ENCODE data around the gene CEBPZOS. TPM values are rescaled to one million over a fixed set of nuclear protein-coding genes. Genes with fewer than 3 reads are reported as not detected.
"Not testable (repeated sequence)": the region's sequence is repeated elsewhere in the genome, so short reads cannot be mapped to it uniquely, and the experiment has no call there.

The CEBPZOS gene
- total RNA-seq, 1 experiment from 2014 or later, result 40.7 TPM

DNA sequence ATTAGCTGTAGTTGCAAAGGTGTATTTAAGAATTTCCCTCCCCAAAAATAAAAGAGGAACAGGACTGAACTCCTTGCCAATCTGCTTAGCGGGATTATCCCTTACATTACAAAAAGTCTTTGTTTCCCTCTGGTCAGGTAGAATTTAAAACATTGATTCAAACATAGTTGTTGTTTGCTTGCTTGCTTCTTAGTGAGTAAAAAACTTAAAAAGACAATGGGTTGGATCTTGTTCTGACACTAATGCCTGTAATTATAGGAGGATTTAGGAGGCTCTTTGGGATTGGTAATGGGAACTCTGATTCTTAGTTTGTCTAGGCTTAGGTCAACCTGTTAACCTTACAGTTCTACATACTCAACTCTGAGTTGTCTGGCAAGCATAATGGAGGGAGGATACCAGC lies 3.7 kb upstream of the CEBPZOS start:
- no TSS peak for BruUV-seq (replicated peaks)
- Mint-ChIP-seq H3K4me3 (ENCODE audit: low read depth, unreplicated experiment) (no peak overlapping the region), H3K36me3 (ENCODE audit: insufficient read depth, unreplicated experiment) (peaks cover 22% of the 10 kb centered on the region), H3K9me3 (ENCODE audit: low read depth, unreplicated experiment) (peaks cover 2% of the 10 kb centered on the region), H3K27me3 (ENCODE audit: unreplicated experiment) (no peaks in the 10 kb centered on the region), H3K27ac (ENCODE audit: unreplicated experiment) (no peak overlapping the region), H3K4me1 (ENCODE audit: low read depth, unreplicated experiment) (peaks cover 19% of the 10 kb centered on the region)
- intact Hi-C loops (cut with micrococcal nuclease; ENCODE audit: unreplicated experiment), result no loop called here
- DNase-seq, result no peak
- TF ChIP-seq, protein P1, sequence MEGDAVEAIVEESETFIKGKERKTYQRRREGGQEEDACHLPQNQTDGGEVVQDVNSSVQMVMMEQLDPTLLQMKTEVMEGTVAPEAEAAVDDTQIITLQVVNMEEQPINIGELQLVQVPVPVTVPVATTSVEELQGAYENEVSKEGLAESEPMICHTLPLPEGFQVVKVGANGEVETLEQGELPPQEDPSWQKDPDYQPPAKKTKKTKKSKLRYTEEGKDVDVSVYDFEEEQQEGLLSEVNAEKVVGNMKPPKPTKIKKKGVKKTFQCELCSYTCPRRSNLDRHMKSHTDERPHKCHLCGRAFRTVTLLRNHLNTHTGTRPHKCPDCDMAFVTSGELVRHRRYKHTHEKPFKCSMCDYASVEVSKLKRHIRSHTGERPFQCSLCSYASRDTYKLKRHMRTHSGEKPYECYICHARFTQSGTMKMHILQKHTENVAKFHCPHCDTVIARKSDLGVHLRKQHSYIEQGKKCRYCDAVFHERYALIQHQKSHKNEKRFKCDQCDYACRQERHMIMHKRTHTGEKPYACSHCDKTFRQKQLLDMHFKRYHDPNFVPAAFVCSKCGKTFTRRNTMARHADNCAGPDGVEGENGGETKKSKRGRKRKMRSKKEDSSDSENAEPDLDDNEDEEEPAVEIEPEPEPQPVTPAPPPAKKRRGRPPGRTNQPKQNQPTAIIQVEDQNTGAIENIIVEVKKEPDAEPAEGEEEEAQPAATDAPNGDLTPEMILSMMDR (IDR thresholded peaks at IDR 0.05; ENCODE audit: unreplicated experiment), result no peak
- CTCF ChIA-PET, result no interaction called here

DNA sequence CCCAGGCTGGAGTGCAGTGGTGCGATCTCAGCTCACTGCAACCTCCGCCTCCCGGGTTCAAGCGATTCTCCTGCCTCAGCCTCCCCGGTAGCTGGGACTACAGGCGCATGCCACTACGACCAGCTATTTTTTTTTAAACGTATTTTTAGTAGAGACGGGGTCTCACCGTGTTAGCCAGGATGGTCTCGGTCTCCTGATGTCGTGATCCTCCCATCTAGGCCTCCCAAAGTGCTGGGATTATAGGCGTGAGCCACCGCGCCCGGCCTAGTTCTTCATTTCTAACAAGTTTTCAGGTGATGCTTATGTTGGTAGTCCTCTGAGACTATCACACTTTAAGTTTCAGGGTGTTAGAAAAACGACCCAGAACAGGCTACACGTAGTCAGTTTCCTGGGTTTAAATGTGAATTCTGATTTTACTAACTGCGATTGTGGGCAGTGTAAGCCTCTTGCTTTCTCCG lies 405 bp upstream of the CEBPZOS start:
- CTCF ChIA-PET; intact Hi-C loops (cut with micrococcal nuclease; ENCODE audit: unreplicated experiment); H3K9me3 Mint-ChIP-seq (ENCODE audit: low read depth, unreplicated experiment); H3K4me1 Mint-ChIP-seq (ENCODE audit: low read depth, unreplicated experiment); BruUV-seq (replicated peaks); H3K27me3 Mint-ChIP-seq (ENCODE audit: unreplicated experiment); DNase-seq: not testable (repeated sequence)
- peak overlapping the region; percentile 96 for H3K4me3 Mint-ChIP-seq (ENCODE audit: low read depth, unreplicated experiment)
- H3K27ac Mint-ChIP-seq (ENCODE audit: unreplicated experiment), result peak overlapping the region; percentile 96
- peaks cover 35% of the 10 kb centered on the region for H3K36me3 Mint-ChIP-seq (ENCODE audit: insufficient read depth, unreplicated experiment)

DNA sequence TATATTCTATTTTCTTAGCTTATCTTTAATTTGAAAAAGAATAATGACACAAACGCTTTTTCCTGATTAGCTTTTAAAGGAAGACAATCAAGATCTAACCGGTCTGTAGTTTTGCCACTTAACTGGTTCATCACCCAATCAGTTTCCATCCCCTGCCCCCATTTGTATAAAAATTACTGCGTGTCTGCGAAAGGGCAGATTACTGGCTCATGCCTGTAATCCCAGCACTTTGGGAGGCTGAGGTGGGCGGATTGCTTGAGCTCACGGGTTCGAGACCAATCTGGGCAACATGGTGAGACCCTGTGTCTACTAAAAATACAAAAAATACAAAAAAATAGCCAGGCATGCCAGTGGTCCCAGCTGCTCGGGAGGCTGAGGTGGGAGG lies 2.4 kb downstream of the CEBPZOS start:
- Mint-ChIP-seq H3K27ac (ENCODE audit: unreplicated experiment) (no peak overlapping the region), H3K36me3 (ENCODE audit: insufficient read depth, unreplicated experiment) (peaks cover 46% of the 10 kb centered on the region), H3K27me3 (ENCODE audit: unreplicated experiment) (no peaks in the 10 kb centered on the region), H3K9me3 (ENCODE audit: low read depth, unreplicated experiment) (peaks cover 4% of the 10 kb centered on the region), H3K4me3 (ENCODE audit: low read depth, unreplicated experiment) (no peak overlapping the region), H3K4me1 (ENCODE audit: low read depth, unreplicated experiment) (no peaks in the 10 kb centered on the region)
- no peak for DNase-seq
- no TSS peak for BruUV-seq (replicated peaks)
- TF ChIP-seq, protein P1 (IDR thresholded peaks at IDR 0.05; ENCODE audit: unreplicated experiment), result no peak
- CTCF ChIA-PET, result no interaction called here
- intact Hi-C loops (cut with micrococcal nuclease; ENCODE audit: unreplicated experiment), result no loop called here

DNA sequence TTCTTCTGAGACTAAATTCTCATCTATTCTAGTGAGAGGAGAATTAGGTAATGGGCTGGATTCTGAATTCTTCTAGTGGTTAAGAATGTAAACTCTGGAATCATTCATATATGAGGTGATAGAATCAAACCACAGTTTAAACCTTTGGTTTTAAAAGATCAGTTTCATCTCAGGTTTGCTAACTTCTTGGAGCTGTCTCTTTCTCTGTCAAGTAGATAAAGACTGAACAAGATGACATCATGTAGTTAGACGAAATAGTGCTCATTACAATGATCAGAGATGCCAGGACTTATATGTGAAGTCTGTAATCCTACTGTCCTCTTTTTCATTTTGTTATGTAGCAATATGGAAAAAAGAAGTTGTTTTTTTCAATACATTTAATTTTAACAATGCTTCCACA lies 4.9 kb downstream of the CEBPZOS start:
- Mint-ChIP-seq H3K9me3 (ENCODE audit: low read depth, unreplicated experiment) (peaks cover 5% of the 10 kb centered on the region), H3K36me3 (ENCODE audit: insufficient read depth, unreplicated experiment) (peaks cover 69% of the 10 kb centered on the region), H3K4me3 (ENCODE audit: low read depth, unreplicated experiment) (no peak overlapping the region), H3K27ac (ENCODE audit: unreplicated experiment) (no peak overlapping the region), H3K4me1 (ENCODE audit: low read depth, unreplicated experiment) (no peaks in the 10 kb centered on the region), H3K27me3 (ENCODE audit: unreplicated experiment) (no peaks in the 10 kb centered on the region)
- CTCF ChIA-PET, result no interaction called here
- no TSS peak for BruUV-seq (replicated peaks)
- TF ChIP-seq, protein P1 (IDR thresholded peaks at IDR 0.05; ENCODE audit: unreplicated experiment), result no peak
- no peak for DNase-seq
- intact Hi-C loops (cut with micrococcal nuclease; ENCODE audit: unreplicated experiment), result no loop called here

DNA sequence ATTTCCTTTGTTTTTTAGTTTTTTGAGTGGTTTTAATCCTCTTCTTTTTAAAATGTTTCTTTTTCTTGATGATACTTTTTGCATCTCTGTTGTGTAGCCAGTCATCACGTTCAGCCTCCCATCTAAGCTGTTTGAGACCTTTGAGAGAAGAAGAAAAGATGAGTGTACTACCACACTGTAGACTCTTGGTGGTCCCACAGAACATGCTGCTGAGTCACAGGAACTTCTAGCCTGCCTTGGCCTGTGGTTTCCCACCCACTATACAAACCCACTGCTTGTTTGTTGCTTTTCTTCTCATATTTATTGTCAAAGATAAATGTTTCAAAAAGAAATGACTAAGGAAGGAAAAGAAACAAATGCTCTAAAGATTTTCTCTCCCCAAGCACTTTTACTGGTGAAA lies 5.5 kb downstream of the CEBPZOS start:
- intact Hi-C loops (cut with micrococcal nuclease; ENCODE audit: unreplicated experiment), result no loop called here
- TF ChIP-seq, protein P1 (IDR thresholded peaks at IDR 0.05; ENCODE audit: unreplicated experiment), result no peak
- CTCF ChIA-PET, result no interaction called here
- no TSS peak for BruUV-seq (replicated peaks)
- peaks cover 66% of the 10 kb centered on the region for H3K36me3 Mint-ChIP-seq (ENCODE audit: insufficient read depth, unreplicated experiment)
- H3K9me3 Mint-ChIP-seq (ENCODE audit: low read depth, unreplicated experiment), result peaks cover 5% of the 10 kb centered on the region
- no peak overlapping the region for H3K4me3 Mint-ChIP-seq (ENCODE audit: low read depth, unreplicated experiment)
- no peaks in the 10 kb centered on the region for H3K27me3 Mint-ChIP-seq (ENCODE audit: unreplicated experiment)
- no peaks in the 10 kb centered on the region for H3K4me1 Mint-ChIP-seq (ENCODE audit: low read depth, unreplicated experiment)
- H3K27ac Mint-ChIP-seq (ENCODE audit: unreplicated experiment), result no peak overlapping the region
- no peak for DNase-seq

Measured in Calu3 (cell line).